ENCODE results near the gene HSP90AB1.

Gene HSP90AB1

GRCh38 chr6:44202332-44202971 is 44.4 kb upstream of the HSP90AB1 start:
- no peaks in the 10 kb centered on the region for H3K36me3 ChIP-seq (replicated peaks)
- no peak for DNase-seq
- in situ Hi-C loops (cut with HindIII; ENCODE audit: low pct_ligation_motif_present, low sequenced_read_pairs) = no loop called here
- TF ChIP-seq CTCF (IDR thresholded peaks at IDR 0.05; ENCODE audit: low read depth, low read length, missing control alignments) = no peak
- H3K27me3 ChIP-seq (replicated peaks) = no peaks in the 10 kb centered on the region
- no peak overlapping the region for H3K27ac ChIP-seq
- no peak overlapping the region for H3K4me3 ChIP-seq (ENCODE audit: low read depth, low read length)

- in situ Hi-C loops (cut with HindIII; ENCODE audit: low pct_ligation_motif_present, low sequenced_read_pairs) = no loop called here
- Histone ChIP-seq H3K4me3 (ENCODE audit: low read depth, low read length) (no peak overlapping the region), H3K27ac (no peak overlapping the region), H3K27me3 (replicated peaks) (no peaks in the 10 kb centered on the region), H3K36me3 (replicated peaks) (no peaks in the 10 kb centered on the region)
- TF ChIP-seq CTCF (IDR thresholded peaks at IDR 0.05; ENCODE audit: low read depth, low read length, missing control alignments) = no peak
- no peak for DNase-seq
Measured at GRCh38 chr6:44202972-44203750, 43.7 kb upstream of the HSP90AB1 start.

- in situ Hi-C loops (cut with HindIII; ENCODE audit: low pct_ligation_motif_present, low sequenced_read_pairs) = no loop called here
- H3K4me3 ChIP-seq (ENCODE audit: low read depth, low read length) = no peak overlapping the region
- H3K27ac ChIP-seq = no peak overlapping the region
- no peaks in the 10 kb centered on the region for H3K36me3 ChIP-seq (replicated peaks)
- no peaks in the 10 kb centered on the region for H3K27me3 ChIP-seq (replicated peaks)
- no peak for TF ChIP-seq CTCF (IDR thresholded peaks at IDR 0.05; ENCODE audit: low read depth, low read length, missing control alignments)
- DNase-seq = no peak
Measured at GRCh38 chr6:44203955-44204354, 42.9 kb upstream of the HSP90AB1 start.

- no peak for DNase-seq
- H3K27me3 ChIP-seq (replicated peaks) = no peaks in the 10 kb centered on the region
- no peaks in the 10 kb centered on the region for H3K36me3 ChIP-seq (replicated peaks)
- no peak overlapping the region for H3K27ac ChIP-seq
- TF ChIP-seq CTCF (IDR thresholded peaks at IDR 0.05; ENCODE audit: low read depth, low read length, missing control alignments) = no peak
- in situ Hi-C loops (cut with HindIII; ENCODE audit: low pct_ligation_motif_present, low sequenced_read_pairs) = no loop called here
- H3K4me3 ChIP-seq (ENCODE audit: low read depth, low read length) = no peak overlapping the region
Measured at GRCh38 chr6:44207966-44208365, 38.9 kb upstream of the HSP90AB1 start.

- Histone ChIP-seq H3K4me3 (ENCODE audit: low read depth, low read length) (no peak overlapping the region), H3K27ac (no peak overlapping the region), H3K27me3 (replicated peaks) (no peaks in the 10 kb centered on the region), H3K36me3 (replicated peaks) (no peaks in the 10 kb centered on the region)
- DNase-seq = no peak
- in situ Hi-C loops (cut with HindIII; ENCODE audit: low pct_ligation_motif_present, low sequenced_read_pairs) = no loop called here
- TF ChIP-seq CTCF (IDR thresholded peaks at IDR 0.05; ENCODE audit: low read depth, low read length, missing control alignments) = no peak
Measured at GRCh38 chr6:44211284-44211683, 35.6 kb upstream of the HSP90AB1 start.

All from brain microvascular endothelial cell (primary cell).